ENCODE measurements around the gene ARL15. TPM values are rescaled to one million over a fixed set of nuclear protein-coding genes. Genes with fewer than 3 reads are reported as not detected.
"Not testable (repeated sequence)": the region's sequence is repeated elsewhere in the genome, so short reads cannot be mapped to it uniquely, and the experiment has no call there.

ARL15 gene
- 10 to 100 TPM in 5 of 6 experiments, 1 to 10 TPM in 1; 9.8 to 16.0 (median 13.4) TPM for total RNA-seq (2021; fragmentation: NEBNext Ultra II Directional; extraction: Animal tissue kit (Norgen Biotek cat#: 25700))
- long read RNA-seq, partial matches to known transcripts = 0 of 2 reads
- long read RNA-seq, other reads (novel, unspliced or antisense) = 1 of 2 reads

GRCh38 chr5:54310433-54311175 is at the start of gene ARL15:
TSS of gene ARL15 (minus strand) at chr5:54310573.
- TF ChIP-seq CTCF (IDR thresholded peaks at IDR 0.05) = 0 out of 2 replicates have a peak, but pooled peaks have one; percentile 5
- no peaks in the 10 kb centered on the region for H3K36me3 Mint-ChIP-seq (ENCODE audit: low read depth)
- H3K27me3 Mint-ChIP-seq (ENCODE audit: insufficient read depth) = peaks cover 5% of the 10 kb centered on the region
- peaks cover 21% of the 10 kb centered on the region for H3K4me1 Mint-ChIP-seq (ENCODE audit: low read depth)
- DNase-seq = peak; percentile 98
- peaks cover 4% of the 10 kb centered on the region; the same call in 1 of the 2 replicates for H3K9me3 Mint-ChIP-seq
- peak within 1 kb of the TSS; percentile 98 for H3K4me3 Mint-ChIP-seq
- H3K27ac Mint-ChIP-seq = peak within 1 kb of the TSS; percentile 88

GRCh38 chr5:54360089-54360488 is 49.7 kb upstream of the ARL15 start:
- no peak for TF ChIP-seq CTCF (IDR thresholded peaks at IDR 0.05)
- H3K4me1 Mint-ChIP-seq (ENCODE audit: low read depth) = peaks cover 57% of the 10 kb centered on the region
- H3K9me3 Mint-ChIP-seq = peaks cover 5% of the 10 kb centered on the region
- H3K4me3 Mint-ChIP-seq = peak overlapping the region; percentile 18
- H3K36me3 Mint-ChIP-seq (ENCODE audit: low read depth) = peaks cover 10% of the 10 kb centered on the region; the same call in 1 of the 2 replicates
- H3K27me3 Mint-ChIP-seq (ENCODE audit: insufficient read depth) = no peaks in the 10 kb centered on the region
- DNase-seq = peak; percentile 54
- peak overlapping the region; percentile 38; the same call in 1 of the 2 replicates for H3K27ac Mint-ChIP-seq

- Mint-ChIP-seq H3K27ac (no peak overlapping the region), H3K4me1 (ENCODE audit: low read depth) (peaks cover 41% of the 10 kb centered on the region), H3K9me3 (peaks cover 23% of the 10 kb centered on the region)
Observed at GRCh38 chr5:54357408-54358058, 47.2 kb upstream of the ARL15 start.

GRCh38 chr5:54353933-54354564 is 43.7 kb upstream of the ARL15 start:
- H3K27ac Mint-ChIP-seq, DNase-seq: not testable (repeated sequence)
- H3K9me3 Mint-ChIP-seq = peaks cover 26% of the 10 kb centered on the region

More at GRCh38 chr5:54357408-54358058, 47.2 kb upstream of the ARL15 start:
- no peaks in the 10 kb centered on the region; the same call in 1 of the 2 replicates for H3K27me3 Mint-ChIP-seq (ENCODE audit: insufficient read depth)
- TF ChIP-seq CTCF (IDR thresholded peaks at IDR 0.05) = no peak
- DNase-seq = no peak
- no peak overlapping the region for H3K4me3 Mint-ChIP-seq
- H3K36me3 Mint-ChIP-seq (ENCODE audit: low read depth) = peaks cover 23% of the 10 kb centered on the region

GRCh38 chr5:54352580-54352979 is 42.2 kb upstream of the ARL15 start:
- Mint-ChIP-seq H3K36me3 (ENCODE audit: low read depth) (peaks cover 23% of the 10 kb centered on the region), H3K9me3 (peaks cover 27% of the 10 kb centered on the region)
- H3K4me1 Mint-ChIP-seq (ENCODE audit: low read depth); H3K4me3 Mint-ChIP-seq; H3K27me3 Mint-ChIP-seq (ENCODE audit: insufficient read depth); DNase-seq; H3K27ac Mint-ChIP-seq: not testable (repeated sequence)

More at GRCh38 chr5:54353933-54354564, 43.7 kb upstream of the ARL15 start:
- not testable (repeated sequence) for H3K4me3 Mint-ChIP-seq; H3K4me1 Mint-ChIP-seq (ENCODE audit: low read depth); H3K27me3 Mint-ChIP-seq (ENCODE audit: insufficient read depth)
- H3K36me3 Mint-ChIP-seq (ENCODE audit: low read depth) = peaks cover 23% of the 10 kb centered on the region

GRCh38 chr5:54347221-54347865 is 37.0 kb upstream of the ARL15 start:
- no peak overlapping the region for H3K4me3 Mint-ChIP-seq
- peaks cover 17% of the 10 kb centered on the region for H3K36me3 Mint-ChIP-seq (ENCODE audit: low read depth)
- no peak for DNase-seq
- H3K27ac Mint-ChIP-seq = no peak overlapping the region
- H3K9me3 Mint-ChIP-seq = peaks cover 24% of the 10 kb centered on the region
- peaks cover 9% of the 10 kb centered on the region; the same call in 1 of the 2 replicates for H3K27me3 Mint-ChIP-seq (ENCODE audit: insufficient read depth)
- no peaks in the 10 kb centered on the region for H3K4me1 Mint-ChIP-seq (ENCODE audit: low read depth)
- no peak for TF ChIP-seq CTCF (IDR thresholded peaks at IDR 0.05)

Data from HFFc6 (cell line).